ENCODE measurements around the gene UGT2B17. TPM values are rescaled to one million over a fixed set of nuclear protein-coding genes. Genes with fewer than 3 reads are reported as not detected.

UGT2B17 gene
- total RNA-seq, 1 donor from 2014 or later, result 9.8 TPM

DNA sequence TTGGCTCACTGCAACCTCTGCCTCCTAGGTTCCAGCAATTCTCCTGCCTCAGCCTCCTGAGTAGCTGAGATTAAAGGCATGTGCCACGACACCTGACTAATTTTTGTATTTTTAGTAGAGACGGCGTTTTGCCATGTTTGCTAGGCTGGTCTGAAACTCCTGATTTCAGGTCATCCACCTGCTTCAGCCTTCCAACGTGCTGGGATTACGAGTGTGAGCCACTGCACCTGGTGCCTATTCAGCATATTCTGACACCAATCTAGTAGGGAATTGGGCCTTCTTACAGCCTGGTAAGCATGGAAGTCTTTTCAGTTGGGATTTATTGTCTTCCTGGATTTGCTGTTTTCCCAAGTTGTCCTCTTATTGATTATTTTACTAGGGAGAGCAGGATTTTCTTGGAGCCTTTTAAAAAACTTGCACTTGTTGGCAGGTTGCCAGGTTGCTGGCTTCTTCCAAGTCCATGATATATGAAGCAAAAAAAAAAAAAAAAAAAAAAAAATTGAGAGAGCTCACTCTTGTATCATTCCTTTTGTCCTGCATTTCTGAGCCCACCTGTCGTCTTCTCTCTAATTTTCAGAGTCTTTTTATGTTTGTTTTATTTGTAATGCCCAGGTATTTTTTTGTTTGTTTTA, 85.2 kb downstream of the UGT2B17 start:
- ATAC-seq, result no peak
- no peak for DNase-seq (ENCODE audit: low spot score)

DNA sequence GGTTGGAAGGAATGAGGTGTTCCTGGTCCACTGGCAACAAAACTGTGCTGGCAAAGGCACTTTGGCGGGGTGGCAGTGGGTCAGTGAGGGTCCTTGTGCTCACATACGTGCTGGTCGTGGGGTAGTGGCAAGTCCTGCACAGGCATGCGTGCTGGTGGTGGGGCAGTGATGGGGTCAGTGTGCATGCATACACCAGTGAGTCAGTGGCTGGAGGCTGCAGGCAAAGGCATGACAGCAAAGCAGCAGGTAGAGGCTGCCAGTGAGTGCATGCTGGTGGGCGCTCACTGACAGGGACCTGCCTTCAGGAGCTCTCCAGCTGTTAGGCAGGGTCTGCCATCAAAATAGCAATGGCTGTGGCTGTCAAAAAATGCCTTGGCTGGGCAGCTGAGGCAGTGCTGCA, 86.8 kb downstream of the UGT2B17 start:
- DNase-seq (ENCODE audit: low spot score) (no peak), ATAC-seq (no peak)

Other genes starting within 250 kb of the UGT2B17 start
- 25.2 TPM for gene YTHDC1, start 226.2 kb downstream of the UGT2B17 start, total RNA-seq
- gene TMPRSS11E, start 128.9 kb downstream of the UGT2B17 start, total RNA-seq, result not detected
- gene UGT2B15, start 94.3 kb upstream of the UGT2B17 start, total RNA-seq, result 111 TPM
- gene UGT2B10, start 239.7 kb upstream of the UGT2B17 start, total RNA-seq, result 290 TPM

All from left lobe of liver (tissue), 2 donors.